Breast epithelium (tissue), 3 donors: Measurements from ENCODE around the gene SSH2.

ENCODE experiments used
- CTCF ChIP-seq, 3 donors: fragments of 450-650 bp; IDR thresholded peaks; one replicate each; pipeline ENCODE4 v1.5.1; 2016 to 2017; ENCODE audit warnings: antibody characterized with exemption in 3 of 3, mild to moderate bottlenecking in 3 of 3, moderate library complexity in 3 of 3
- POLR2A ChIP-seq: fragments of 450-650 bp; IDR thresholded peaks from one replicate; pipeline ENCODE4 v1.6.1; 2016; ENCODE audit warnings: antibody characterized with exemption, mild to moderate bottlenecking, moderate library complexity
- POLR2AphosphoS5 ChIP-seq, 3 donors: sonication (generic); formaldehyde crosslinking; IDR thresholded peaks; one replicate each; pipeline ENCODE4 v1.6.1; 2017; ENCODE audit warnings: antibody characterized with exemption in 3 of 3

GRCh38 chr17:29929006-29929532 is 959 bp downstream of the SSH2 start:
- TF ChIP-seq POLR2A (no peak), CTCF (IDR thresholded peaks at IDR 0.05) (no peak), POLR2AphosphoS5 (IDR thresholded peaks at IDR 0.05) (no peak)
